ENCODE results near the gene CAPN12.

CAPN12 gene

DNA sequence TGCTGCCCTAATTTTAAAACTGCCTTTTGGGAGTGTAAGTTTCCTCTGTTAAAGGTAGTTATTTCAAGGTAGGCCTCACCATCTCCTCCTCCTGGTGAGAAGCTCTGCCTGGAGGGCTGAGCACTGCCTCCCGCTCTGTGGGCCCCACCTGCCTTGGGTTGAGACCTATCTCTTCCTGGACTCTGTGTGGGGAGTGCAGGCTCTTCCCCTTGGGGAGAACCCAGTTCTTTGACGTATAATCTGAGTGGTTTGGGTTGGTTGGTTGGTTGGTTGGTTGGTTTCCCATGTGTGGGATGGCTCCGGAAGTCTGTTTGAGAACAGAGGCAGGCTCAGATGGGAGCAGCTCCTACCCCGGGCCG, 57.8 kb downstream of the CAPN12 start:
- no peak overlapping the region for H3K4me3 ChIP-seq (ENCODE audit: low read length)
- no peaks in the 10 kb centered on the region for H3K27me3 ChIP-seq (ENCODE audit: control insufficient read depth, insufficient read depth, low read length)
- H3K4me1 ChIP-seq (ENCODE audit: control insufficient read depth, insufficient read depth, low read length): peaks cover 41% of the 10 kb centered on the region
- H3K36me3 ChIP-seq (ENCODE audit: control insufficient read depth, insufficient read depth, low read length): no peaks in the 10 kb centered on the region
- no peak overlapping the region for H3K9ac ChIP-seq (ENCODE audit: low read length)
- H3K27ac ChIP-seq (ENCODE audit: low read depth, low read length): peak overlapping the region; percentile 88

DNA sequence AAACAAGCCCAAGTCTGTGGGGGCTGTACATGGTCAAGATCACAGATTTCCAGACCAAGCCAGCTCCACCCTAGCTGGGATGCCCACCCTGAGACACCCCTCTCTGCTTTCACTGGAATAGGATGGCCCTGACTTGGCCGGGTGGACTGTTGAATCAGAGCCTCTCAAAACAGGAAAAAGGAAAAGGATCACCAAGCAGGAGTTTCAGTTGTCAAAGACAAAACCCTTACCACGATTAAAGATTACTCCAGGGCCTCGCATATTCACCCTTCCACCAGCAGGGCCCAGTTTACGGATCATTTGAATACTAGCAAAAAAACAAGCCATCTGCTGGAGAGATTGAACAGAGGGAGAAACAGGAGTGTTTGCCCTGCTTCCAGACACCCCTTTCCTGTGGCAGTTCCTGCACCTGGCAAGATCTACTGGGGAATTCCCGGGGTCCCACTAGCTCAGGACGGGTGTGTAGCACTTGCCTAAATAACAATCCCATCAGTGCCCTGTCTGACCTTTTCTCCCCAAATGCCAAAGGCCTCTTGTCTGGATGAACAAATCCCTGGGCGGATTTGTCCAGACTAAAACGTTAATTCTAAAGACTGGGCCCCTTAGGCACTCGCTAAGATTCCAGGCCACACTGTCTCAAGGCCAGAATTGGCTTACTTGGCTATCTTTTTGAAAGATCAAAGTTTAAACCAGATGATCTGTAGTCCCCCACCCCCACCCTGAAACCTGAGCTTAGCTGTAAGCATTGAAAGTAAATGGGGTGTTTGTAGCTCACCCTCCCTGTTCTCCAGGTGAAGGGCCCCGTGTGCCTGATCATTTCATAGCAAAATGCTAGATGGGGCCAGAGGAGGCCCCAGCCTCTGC, 58.4 kb downstream of the CAPN12 start:
- H3K27ac ChIP-seq (ENCODE audit: low read depth, low read length): peak overlapping the region; percentile 88
- H3K4me1 ChIP-seq (ENCODE audit: control insufficient read depth, insufficient read depth, low read length): peaks cover 37% of the 10 kb centered on the region
- H3K9ac ChIP-seq (ENCODE audit: low read length): peak overlapping the region; percentile 10

DNA sequence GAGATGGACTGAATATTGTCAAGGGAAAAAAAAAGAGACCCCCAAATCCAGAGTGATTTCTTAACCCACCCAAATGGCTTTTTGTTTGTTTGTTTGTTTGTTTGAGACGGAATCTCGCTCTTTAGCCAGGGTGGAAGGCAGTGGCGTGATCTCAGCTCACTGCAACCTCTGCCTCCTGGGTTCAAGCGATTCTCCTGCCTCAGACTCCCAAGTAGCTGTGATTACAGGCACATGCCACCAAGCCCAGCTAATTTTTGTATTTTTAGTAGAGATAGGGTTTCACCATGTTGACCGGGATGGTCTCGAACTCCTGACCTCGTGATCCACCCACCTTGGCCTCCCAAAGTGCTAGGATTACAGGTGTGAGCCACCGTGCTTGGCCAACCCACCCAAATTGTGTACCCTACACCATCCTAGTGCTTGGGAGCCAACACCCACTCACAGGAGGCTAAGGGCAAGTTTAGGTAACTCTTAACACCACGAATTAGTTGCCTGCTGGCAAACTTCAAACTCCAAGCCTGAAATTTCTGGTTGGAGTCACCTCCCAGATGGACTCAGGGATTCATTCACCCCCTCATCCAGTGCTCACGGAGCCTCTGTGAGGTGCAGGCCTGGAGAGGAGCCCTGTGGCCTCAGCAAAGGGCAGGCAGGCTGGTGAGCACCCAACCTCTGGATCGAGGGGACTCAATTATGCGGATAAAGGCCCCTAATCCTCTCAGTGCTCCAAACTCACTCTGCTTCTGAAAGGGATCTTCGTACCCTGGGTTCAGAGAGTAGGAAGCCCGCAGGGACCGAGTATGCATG, 59.2 kb downstream of the CAPN12 start:
- H3K4me1 ChIP-seq (ENCODE audit: control insufficient read depth, insufficient read depth, low read length): peaks cover 35% of the 10 kb centered on the region
- no peak overlapping the region for H3K4me3 ChIP-seq (ENCODE audit: low read length)
- no peaks in the 10 kb centered on the region for H3K36me3 ChIP-seq (ENCODE audit: control insufficient read depth, insufficient read depth, low read length)
- peak overlapping the region; percentile 88 for H3K27ac ChIP-seq (ENCODE audit: low read depth, low read length)
- no peaks in the 10 kb centered on the region for H3K27me3 ChIP-seq (ENCODE audit: control insufficient read depth, insufficient read depth, low read length)
- peak overlapping the region; percentile 10 for H3K9ac ChIP-seq (ENCODE audit: low read length)

More for the DNA sequence above, 58.4 kb downstream of the CAPN12 start:
- no peak overlapping the region for H3K4me3 ChIP-seq (ENCODE audit: low read length)
- no peaks in the 10 kb centered on the region for H3K27me3 ChIP-seq (ENCODE audit: control insufficient read depth, insufficient read depth, low read length)
- no peaks in the 10 kb centered on the region for H3K36me3 ChIP-seq (ENCODE audit: control insufficient read depth, insufficient read depth, low read length)

DNA sequence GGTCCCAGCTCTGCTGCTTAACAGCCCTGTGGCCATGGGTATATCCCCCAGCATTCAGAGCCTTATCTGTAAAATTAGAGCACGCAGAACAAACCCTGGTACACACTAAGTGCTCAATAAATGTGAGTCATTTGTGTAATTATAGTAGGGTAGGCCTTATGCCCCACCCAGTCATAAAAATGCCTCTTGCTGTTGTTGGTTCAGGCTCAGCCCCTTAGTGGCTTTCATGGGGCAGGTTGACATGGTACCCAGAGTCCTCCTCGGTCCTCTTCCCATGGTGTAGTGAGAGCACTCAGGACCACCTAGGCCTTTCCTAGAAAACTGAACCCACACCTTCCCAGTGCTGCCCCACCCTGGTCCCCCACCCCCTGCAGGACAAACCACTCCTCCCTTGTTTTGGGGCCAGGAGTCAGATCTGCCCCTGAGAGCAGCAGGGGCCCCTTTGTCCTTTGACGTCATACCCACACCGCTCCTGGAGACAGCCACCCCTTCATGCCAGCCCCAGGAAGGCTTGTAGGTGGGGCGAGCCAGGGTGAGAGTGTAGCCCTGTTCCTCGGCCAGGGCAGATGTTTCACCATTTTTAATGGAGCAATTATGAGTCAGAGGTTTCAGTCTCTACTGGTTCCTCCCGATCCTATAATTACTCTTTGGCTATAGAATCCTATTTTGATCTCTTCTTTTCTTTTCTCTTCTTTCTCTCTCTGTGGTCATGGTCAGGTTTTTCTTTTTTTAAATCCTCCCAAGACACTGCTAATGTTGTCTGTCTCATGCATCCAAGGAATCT, 60.0 kb downstream of the CAPN12 start:
- H3K27me3 ChIP-seq (ENCODE audit: control insufficient read depth, insufficient read depth, low read length): no peaks in the 10 kb centered on the region
- peaks cover 36% of the 10 kb centered on the region for H3K4me1 ChIP-seq (ENCODE audit: control insufficient read depth, insufficient read depth, low read length)
- peak overlapping the region; percentile 5 for H3K4me3 ChIP-seq (ENCODE audit: low read length)
- peak overlapping the region; percentile 4 for H3K9ac ChIP-seq (ENCODE audit: low read length)
- peaks cover under 1% of the 10 kb centered on the region for H3K36me3 ChIP-seq (ENCODE audit: control insufficient read depth, insufficient read depth, low read length)
- peak overlapping the region; percentile 88 for H3K27ac ChIP-seq (ENCODE audit: low read depth, low read length)

DNA sequence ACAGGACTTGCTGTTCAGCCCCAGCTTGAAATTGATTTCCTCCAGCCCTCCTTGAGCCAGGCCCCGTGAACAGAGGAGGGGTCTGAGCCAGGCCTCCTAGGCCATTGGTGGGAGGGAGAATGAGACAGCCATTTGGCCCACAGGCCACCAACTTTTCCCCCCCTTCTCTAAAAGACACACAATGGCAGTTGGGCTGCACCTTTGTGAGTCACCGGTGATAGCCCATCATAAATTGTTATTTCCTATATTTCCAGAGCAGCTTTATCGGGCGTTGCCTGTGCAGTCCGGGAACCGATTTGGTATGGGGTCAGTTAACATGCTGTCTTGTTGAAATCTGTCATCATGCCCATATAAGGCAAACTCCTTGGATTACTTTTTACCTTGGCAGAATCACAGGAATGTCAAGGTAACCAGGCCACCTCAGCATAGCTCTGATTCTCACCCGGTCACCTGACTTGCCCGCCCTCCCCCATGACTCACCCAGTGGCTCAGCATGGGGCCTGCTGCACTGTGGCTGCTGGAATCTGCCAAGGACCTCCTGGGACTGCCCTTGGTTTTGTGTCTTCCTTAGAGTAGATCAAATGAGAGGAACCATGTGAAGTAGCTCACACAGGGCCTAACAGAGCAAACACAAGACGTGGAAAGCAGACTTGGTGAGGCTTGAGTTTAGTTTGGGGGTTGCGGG, 60.7 kb downstream of the CAPN12 start:
- no peaks in the 10 kb centered on the region for H3K27me3 ChIP-seq (ENCODE audit: control insufficient read depth, insufficient read depth, low read length)
- peak overlapping the region; percentile 5 for H3K4me3 ChIP-seq (ENCODE audit: low read length)
- peaks cover 40% of the 10 kb centered on the region for H3K4me1 ChIP-seq (ENCODE audit: control insufficient read depth, insufficient read depth, low read length)
- peak overlapping the region; percentile 16 for H3K9ac ChIP-seq (ENCODE audit: low read length)
- H3K27ac ChIP-seq (ENCODE audit: low read depth, low read length): peak overlapping the region; percentile 88
- peaks cover 5% of the 10 kb centered on the region for H3K36me3 ChIP-seq (ENCODE audit: control insufficient read depth, insufficient read depth, low read length)

DNA sequence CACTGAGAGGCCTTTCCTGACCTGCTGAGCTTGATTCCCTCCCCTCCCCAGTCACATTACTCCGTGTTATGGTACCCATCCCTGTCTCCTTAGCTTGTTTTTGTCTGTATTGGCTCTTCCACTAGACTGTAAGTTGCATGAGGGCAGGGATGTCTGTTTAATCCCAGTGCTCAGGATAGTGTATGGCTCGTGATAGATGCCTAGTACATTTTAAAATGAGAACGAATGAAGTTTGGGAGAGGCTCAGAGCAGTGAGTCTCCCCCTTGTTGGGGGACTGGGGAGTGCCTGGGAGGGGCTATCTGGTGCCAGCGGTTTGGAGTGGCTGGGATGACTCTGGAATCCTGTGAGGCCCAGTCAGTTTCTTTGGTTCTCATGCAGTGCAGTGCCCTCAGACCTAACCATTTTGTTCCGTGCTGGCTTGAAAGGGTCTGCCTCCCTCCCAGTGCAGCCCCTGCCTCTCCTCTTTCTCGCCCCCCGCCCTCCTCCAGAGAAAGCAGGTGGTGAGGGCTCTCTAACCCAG, 61.3 kb downstream of the CAPN12 start:
- H3K27ac ChIP-seq (ENCODE audit: low read depth, low read length): peak overlapping the region; percentile 88
- peak overlapping the region; percentile 16 for H3K9ac ChIP-seq (ENCODE audit: low read length)
- H3K4me3 ChIP-seq (ENCODE audit: low read length): peak overlapping the region; percentile 6
- no peaks in the 10 kb centered on the region for H3K27me3 ChIP-seq (ENCODE audit: control insufficient read depth, insufficient read depth, low read length)
- H3K36me3 ChIP-seq (ENCODE audit: control insufficient read depth, insufficient read depth, low read length): peaks cover 5% of the 10 kb centered on the region
- peaks cover 42% of the 10 kb centered on the region for H3K4me1 ChIP-seq (ENCODE audit: control insufficient read depth, insufficient read depth, low read length)

DNA sequence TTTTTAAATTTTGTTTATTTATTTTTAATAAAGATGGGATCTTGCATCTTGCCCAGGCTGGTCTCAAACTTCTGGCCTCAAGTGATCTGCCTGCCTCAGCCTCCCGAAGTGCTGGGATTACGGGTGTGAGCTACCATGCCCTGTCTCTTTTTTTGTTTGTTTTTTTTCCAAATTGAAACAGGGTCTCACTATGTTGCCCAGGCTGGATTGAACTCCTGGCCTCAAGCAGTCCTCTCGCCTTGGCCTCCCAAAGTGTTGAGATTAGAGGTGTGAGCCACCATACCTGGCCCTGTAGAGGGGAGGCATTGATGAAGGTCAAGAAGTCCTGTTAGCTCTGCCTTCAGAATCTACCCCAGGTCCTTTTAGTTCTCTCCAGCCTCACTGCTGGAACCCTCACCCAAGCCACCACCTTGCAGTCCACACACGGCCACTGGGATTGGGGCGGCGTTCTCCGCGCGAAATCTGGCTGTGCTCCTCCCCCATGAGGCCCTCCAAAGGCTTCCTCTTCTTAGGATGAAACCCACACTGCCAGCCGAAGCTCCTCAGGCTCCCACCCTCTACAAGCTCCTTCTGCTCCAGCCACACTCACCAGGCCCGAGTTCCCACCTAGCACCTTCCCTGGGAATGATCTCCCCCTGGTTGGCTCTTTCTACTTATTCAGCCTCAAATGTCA, 61.9 kb downstream of the CAPN12 start:
- H3K4me1 ChIP-seq (ENCODE audit: control insufficient read depth, insufficient read depth, low read length): peaks cover 42% of the 10 kb centered on the region
- peaks cover 5% of the 10 kb centered on the region for H3K36me3 ChIP-seq (ENCODE audit: control insufficient read depth, insufficient read depth, low read length)
- no peak overlapping the region for H3K9ac ChIP-seq (ENCODE audit: low read length)
- H3K27me3 ChIP-seq (ENCODE audit: control insufficient read depth, insufficient read depth, low read length): no peaks in the 10 kb centered on the region
- H3K27ac ChIP-seq (ENCODE audit: low read depth, low read length): peak overlapping the region; percentile 88
- H3K4me3 ChIP-seq (ENCODE audit: low read length): peak overlapping the region; percentile 6
